TTC549 (cell line): ENCODE measurements around the gene ILKAP.
"Not testable (repeated sequence)": the region's sequence is repeated elsewhere in the genome, so short reads cannot be mapped to it uniquely, and the experiment has no call there.

Source experiments
- FAIRE-seq: peaks from 2 replicates; lab custom pipeline; 2012; peaks lifted over from hg19 to GRCh38; lab: Jason Lieb, UNC

ILKAP gene

DNA sequence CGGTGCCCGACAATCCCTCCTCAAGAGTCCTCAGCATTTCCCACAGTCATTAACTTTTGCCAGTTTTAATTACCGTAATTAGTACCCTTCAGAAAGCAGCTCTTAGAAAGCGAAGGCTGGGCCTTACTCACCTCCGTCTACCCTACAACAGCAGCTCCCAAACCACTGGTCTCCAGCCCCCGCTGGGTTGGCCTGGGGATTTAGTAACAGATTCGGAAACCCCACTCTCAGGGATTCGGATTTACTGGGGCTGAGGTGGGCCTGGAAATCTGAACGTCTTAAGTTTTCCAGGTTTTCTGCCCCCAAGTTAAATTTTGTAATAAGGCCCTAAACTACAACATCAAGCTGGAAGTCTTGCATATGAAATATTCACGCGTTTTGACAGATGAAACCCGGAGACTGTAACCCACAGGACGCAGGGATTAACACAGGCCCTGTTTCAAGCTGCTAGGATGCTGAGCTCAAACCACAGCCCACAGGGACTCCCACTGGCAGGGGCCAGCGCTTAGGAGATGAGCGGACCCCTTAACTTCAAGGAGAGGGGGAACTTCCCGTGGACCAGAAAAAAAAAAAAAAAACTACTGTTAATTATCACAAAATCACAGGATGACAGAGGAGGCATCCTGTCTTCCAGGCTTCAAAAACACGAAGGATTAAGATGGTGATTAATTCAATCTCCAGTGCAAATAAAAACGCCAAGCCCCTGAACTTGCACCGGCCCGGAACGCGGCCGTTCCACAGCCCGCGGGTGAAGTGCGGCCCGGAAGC, 985 bp downstream of the ILKAP start:
- FAIRE-seq = no peak

DNA sequence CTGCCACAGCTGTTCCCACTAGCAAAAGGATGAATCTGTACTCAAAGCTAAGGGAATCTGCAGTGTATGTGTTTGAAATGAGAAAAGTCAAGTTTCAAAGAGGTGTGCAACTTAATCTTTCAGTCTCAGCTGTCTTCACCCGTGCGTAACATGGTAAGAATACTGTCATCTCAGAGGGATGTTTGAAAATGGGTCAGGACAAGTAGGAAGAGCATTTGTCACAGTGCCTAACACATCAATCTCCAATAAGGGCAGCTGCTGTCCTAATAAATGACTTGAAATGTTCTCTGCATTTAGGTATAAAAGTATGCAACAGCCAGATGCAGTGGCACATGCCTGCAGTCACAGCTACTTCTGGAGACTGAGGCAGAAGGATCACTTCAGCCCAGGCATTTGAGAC, 13.1 kb downstream of the ILKAP start:
- FAIRE-seq = no peak

GRCh38 chr2:238187618-238188548, 15.6 kb downstream of the ILKAP start:
- no peak for FAIRE-seq

DNA sequence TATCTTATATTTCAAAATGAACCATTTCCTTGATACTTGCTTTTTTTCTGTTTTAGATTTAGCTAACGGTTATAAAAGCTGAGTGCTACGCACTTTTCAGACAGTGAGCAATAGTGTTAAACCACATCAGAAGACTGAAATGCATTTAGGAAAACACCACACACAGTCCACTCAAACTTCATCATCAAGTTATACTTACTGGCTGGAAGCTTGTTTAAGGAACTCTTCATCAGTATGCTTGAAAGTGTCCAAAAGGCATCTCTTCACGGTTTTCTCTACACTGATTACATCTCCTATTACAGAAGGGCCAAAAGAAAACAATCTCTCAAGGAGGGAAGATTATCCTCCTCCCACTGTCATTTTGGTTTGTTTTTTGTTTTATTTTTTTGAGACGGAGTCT, 19.7 kb downstream of the ILKAP start:
- no peak for FAIRE-seq

DNA sequence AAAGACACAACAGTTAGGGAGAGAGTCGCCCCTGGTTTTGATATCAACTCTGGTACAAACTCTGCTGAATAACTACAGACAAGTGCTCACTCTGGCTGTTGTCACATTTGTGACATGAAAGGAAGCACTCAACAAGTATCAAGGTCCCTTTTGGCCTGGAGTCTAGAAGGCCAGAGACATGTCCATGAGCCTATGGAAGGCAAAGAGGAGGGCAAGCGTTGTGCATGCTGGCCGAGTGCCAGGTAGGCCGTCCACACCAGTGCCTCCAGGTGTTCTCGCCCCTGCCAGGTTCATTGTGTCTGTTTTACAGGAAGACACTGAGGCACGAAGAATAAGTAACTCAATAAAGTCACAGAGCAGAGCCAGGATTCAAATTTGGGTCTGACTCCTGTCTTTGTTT, 21.1 kb downstream of the ILKAP start:
- no peak for FAIRE-seq

DNA sequence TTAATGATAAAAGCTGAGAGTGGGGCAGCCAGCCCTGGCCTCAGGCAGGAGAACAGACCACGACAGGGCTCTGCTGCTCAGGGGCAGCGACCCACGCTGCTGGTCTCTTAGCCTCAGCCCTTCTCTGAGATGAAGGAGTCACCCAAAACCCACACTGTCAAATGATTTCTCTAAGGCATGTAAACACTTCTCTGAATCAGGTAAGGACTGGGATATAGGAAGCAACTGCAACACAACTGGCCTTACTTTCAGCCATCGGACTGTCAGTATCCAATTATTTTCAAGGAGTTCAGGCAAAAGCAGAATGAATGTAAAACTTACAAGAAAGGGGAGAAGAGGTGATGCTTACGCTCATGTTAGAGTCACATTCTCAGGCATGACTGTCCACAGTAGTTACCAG, 22.9 kb downstream of the ILKAP start:
- no peak for FAIRE-seq

- no peak for FAIRE-seq
Observed at GRCh38 chr2:238176613-238177012, 26.9 kb downstream of the ILKAP start.

DNA sequence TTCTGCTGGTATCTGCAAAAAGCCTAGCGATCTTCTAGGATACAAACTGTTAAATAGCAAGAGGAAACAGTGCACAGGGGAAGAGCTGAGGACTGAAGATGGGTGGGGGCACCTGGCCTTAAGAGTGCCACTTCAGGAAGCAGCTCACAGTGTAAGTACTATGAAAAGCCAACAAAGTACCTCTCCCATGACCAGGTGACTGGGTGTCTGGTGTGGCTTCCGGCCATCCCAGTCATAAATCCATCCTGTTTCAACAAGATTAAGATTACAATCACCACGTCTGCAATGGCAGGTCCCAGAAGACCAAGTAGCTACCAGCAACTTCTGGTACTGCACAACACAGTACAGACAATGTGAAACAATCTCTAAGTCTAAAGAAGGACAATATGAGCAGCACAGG, 28.8 kb downstream of the ILKAP start:
- FAIRE-seq = no peak

DNA sequence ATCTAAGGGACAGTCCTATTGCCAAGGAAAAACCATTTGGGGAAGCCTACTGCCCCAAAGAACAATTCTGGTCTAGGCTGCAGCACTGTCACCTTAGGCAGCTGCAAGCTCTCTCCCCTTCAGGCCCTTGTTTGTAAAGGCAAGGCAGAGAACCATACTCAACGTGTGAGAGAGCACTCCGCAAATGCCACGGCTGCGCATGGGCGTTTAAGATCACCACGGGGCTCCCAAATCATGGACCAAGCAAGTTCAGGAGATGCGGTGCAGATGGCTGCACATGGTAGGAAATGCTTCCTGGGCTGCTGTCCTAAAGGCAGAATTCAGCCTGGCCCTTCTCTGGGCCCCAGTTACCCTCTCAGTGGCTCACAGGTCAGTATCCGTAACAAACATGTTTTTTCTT, 29.2 kb downstream of the ILKAP start:
- no peak for FAIRE-seq

- FAIRE-seq = no peak
Observed at GRCh38 chr2:238173692-238174091, 29.8 kb downstream of the ILKAP start.

DNA sequence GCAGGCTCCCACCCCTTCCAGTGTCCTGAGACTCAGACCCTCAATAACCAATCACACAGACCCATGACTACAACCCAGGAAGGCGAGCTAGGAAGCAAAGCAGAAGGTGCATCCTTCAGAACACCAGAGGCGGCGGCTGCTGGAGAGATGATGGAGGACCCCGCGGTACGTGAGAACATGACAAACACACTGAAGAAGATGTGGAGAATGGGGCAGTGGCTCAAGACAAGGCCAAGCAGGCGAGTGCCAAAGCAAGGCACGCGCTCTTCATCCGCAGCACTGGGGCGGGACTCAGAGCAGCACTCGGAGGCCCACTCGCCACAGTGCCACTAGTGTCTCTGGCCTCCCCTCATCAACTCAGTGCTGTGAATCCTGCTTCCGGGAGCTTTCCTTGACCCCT, 31.1 kb downstream of the ILKAP start:
- no peak for FAIRE-seq

DNA sequence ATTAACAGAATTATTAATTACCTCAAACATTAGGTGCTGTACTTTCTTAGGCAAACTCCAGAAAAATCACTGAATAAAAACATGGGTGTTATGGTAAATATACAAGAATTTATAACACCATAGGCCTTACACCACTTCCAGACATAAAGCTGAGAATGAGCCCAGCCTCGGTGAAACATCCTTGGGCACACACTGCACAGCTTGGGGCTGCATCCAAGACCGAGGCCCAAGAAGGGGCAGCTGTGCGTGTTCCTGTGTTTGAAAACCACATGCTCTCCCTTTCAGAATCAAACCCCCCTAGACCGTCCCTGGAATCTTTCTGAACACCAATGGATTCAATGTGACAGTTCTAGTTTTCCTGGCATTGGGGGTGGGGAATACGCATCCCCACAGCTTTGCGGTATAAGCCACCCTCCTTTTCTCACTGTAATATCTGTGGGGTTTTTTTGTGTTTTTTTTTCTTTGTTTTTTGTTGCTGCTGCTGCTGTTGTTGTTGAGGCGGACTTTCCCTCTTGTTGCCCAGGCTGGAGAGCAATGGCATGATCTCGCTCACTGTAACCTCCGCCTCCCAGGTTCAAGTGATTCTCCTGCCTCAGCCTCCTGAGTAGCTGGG, 31.8 kb downstream of the ILKAP start:
- no peak for FAIRE-seq

- FAIRE-seq = not testable (repeated sequence)
Observed at GRCh38 chr2:238171072-238171431, 32.4 kb downstream of the ILKAP start.

GRCh38 chr2:238170386-238171071, 33.0 kb downstream of the ILKAP start:
- no peak for FAIRE-seq

DNA sequence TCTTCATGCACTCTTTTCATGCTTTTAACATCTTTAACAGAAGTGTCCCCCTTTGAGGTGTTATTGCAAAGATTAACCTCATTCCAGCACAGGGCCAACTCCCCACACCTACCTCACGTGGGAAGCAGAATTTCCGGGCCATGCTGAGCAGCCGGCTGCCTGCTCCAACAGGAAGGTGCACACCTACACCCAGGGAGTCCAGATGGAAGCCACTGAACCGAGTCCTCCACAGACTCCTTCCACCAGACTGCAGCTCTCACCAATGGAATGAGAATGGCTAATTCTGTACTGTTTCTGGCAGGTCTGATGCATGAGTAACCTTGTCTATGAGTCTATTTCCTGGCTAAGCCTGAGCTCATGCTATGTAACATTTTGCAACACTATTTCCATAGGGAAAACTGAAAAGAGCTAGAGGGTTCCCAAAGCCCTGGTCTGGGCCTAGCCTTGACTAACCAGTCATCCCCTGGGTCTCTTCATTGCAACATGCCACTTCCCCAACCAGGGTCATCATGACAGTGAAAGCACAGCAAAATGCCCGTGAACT, 33.7 kb downstream of the ILKAP start:
- no peak for FAIRE-seq

DNA sequence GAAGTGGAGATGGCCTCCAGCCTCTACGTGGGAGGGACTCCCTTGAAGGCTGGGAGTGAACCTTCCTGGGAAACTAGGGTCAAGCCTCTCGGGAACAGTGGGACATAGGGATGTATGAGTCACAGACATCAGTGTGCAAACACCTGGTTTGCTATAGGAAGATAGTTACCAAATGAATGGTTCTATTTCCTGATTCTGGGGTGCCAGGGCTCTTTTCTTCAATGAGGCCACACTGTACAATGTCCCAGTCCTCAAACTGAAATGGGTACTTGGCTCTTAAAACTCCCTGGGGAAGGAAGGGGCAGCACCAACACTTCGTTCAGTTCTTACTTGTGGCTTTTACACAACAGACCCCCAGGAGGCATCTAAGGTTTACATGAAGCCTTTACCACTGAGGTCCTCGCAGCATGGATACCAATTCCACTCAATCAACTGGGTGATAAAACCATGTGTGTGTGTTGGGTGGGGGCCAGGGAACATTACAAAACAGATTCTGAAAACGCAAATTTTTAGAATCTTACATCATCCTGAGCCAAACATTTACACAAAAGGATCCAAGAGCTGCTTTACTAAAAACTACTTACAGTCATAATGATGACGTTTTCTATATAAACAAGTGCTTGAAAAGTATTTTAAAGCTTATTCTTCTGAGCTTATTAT, 34.3 kb downstream of the ILKAP start:
- no peak for FAIRE-seq

DNA sequence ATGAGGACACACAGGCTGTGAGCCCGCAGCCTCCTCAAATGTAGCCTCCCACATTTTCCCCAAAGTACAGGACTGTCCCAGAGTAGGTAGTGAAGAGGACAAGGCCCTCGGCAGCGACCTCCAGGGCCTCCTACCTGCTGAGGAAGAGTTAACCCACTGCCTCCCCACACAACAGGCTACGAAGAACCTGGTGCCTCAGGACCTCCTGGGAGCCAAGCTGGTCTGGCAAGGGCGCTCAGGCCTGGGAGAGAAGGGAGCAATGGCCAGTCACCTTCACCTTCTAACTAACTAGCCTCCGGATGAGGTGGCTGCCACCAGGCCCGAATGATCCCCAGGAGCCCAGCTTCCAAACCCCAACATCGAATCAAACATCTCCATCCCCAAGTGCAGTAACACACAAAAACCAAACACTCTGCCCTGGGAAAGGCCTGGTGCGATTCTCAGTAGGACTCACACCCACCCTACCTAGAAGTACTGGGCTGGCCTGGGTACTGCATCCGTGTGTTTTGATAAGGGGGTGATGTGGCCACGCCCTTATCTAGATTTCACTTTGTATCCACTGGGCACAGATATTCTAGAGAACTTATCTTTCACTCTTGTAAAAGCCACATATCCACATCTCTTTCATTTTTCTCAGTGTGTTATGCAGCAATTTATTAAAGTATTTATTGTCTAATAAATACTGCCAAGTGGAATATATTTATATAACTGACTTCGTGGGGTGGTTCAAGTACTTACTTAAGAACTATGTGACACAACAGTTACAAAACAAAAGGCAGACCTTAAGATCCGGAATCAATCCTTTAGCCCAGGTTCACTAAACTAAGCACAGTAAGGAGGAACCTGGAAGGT, 35.1 kb downstream of the ILKAP start:
- FAIRE-seq = no peak

GRCh38 chr2:238167761-238168160, 35.7 kb downstream of the ILKAP start:
- FAIRE-seq = no peak

DNA sequence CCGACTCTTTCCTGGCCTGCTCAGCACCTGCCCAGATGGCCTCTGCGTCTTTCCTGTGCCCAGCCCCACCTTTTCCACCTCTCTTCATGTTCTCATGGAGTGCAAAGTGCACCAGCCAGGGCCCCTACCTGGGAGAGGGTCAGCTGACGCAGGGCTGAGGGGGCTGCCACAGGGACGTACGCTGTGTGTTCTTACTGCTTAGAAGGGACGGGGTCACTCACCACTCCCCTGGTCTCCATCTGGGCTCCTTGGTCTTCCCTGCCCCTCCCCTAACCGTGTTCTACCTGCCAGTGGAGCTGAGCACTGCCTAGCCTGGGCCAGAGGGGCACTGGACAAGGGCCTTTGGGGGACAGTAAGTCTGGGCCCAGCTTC, 36.2 kb downstream of the ILKAP start:
- FAIRE-seq = no peak

- FAIRE-seq = no peak
Observed at GRCh38 chr2:238166391-238167343, 36.8 kb downstream of the ILKAP start.
